ENCODE data around the gene ARHGAP11A.
A peak's percentile ranks its signal among the peaks of the same experiment; 100 is the strongest.
"Not testable (repeated sequence)": the region's sequence is repeated elsewhere in the genome, so short reads cannot be mapped to it uniquely, and the experiment has no call there.

The ARHGAP11A gene, protein sequence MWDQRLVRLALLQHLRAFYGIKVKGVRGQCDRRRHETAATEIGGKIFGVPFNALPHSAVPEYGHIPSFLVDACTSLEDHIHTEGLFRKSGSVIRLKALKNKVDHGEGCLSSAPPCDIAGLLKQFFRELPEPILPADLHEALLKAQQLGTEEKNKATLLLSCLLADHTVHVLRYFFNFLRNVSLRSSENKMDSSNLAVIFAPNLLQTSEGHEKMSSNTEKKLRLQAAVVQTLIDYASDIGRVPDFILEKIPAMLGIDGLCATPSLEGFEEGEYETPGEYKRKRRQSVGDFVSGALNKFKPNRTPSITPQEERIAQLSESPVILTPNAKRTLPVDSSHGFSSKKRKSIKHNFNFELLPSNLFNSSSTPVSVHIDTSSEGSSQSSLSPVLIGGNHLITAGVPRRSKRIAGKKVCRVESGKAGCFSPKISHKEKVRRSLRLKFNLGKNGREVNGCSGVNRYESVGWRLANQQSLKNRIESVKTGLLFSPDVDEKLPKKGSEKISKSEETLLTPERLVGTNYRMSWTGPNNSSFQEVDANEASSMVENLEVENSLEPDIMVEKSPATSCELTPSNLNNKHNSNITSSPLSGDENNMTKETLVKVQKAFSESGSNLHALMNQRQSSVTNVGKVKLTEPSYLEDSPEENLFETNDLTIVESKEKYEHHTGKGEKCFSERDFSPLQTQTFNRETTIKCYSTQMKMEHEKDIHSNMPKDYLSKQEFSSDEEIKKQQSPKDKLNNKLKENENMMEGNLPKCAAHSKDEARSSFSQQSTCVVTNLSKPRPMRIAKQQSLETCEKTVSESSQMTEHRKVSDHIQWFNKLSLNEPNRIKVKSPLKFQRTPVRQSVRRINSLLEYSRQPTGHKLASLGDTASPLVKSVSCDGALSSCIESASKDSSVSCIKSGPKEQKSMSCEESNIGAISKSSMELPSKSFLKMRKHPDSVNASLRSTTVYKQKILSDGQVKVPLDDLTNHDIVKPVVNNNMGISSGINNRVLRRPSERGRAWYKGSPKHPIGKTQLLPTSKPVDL

DNA sequence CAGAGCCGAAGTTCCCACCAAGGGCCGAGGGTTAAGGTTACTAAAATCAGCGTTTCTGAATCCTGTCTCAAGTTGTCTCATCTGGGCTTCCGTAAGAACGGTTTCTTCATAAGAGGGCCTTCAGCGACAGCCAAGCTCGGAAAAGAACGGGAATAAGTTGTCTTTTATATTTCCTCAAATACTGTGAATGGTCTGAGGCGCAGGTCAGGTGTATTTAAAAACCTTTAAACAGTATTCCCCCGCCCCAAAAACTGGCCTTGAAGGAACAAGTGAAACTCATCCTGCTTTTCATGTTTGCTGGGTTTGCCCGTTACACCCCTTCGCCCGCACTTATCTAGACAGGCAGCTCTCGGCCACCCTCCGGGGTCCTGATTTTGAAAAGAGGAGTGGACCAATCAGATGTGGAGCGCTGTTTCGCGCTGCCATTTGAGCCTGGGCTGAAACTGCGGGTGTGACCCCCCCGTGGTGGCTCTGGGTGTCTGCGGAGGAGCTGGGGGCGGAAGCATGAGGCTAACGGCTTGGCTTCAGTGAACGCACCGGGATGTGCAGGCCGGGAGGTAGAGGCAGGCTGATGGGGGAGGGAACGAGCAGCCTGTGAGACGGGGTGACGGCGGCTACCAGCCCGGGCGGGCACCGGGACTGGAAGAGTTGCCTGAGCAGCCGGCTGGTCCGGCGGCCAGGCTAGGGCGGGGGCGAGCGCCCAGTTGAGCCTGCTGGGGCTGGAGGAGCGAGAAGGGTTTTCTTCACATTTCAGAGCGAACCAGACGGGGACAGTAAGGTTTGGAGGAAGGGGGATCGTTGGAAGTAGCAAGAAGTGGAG lies at the start of gene ARHGAP11A:
ARHGAP11A (plus strand) TSS at position 454 of the 820 bp plus-strand sequence. CDS start 708 bp downstream, outside the sequence.
- peak; percentile 74 for DNase-seq (ENCODE audit: low read depth, low spot score)

DNA sequence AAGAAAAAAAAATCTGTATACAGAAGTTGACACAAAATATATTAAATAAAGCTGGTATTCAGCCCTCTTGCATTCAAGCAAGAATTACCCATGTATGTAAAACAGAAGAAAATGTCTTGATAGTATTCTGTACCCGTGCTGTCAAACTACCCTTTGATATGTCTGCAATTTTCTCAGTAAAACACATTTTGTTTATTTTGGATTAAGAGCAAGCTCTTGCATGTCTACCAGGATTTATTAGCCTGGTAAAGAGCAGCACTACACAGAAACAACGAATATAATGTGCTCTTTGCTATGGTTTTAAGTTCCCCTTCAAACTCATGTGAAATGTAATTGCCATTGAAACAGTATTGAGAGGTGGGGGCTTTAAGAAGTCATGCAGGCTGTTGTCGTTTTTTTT lies 46.3 kb upstream of the ARHGAP11A start:
- DNase-seq (ENCODE audit: low read depth, low spot score), result not testable (repeated sequence)

DNA sequence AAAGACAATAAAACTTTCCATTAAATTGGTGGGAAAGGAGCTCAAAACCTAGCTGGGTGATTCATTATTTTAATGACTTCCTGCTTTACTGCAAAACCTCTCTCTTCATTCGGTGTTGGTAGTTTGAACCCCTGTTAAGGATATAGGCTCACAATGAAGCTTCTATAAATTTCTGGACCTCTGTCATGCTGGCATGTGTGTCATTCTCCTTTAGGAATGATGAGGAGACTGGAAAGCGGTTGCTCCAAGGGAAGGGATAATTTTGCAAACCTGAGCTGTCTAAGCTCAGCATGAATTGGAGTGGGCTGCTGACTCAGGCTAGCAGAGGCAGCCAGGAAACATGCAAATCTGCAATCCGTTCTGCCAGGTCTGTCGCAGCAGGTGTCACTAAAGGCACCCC lies 36.8 kb upstream of the ARHGAP11A start:
- DNase-seq (ENCODE audit: low read depth, low spot score), result not testable (repeated sequence)

DNA sequence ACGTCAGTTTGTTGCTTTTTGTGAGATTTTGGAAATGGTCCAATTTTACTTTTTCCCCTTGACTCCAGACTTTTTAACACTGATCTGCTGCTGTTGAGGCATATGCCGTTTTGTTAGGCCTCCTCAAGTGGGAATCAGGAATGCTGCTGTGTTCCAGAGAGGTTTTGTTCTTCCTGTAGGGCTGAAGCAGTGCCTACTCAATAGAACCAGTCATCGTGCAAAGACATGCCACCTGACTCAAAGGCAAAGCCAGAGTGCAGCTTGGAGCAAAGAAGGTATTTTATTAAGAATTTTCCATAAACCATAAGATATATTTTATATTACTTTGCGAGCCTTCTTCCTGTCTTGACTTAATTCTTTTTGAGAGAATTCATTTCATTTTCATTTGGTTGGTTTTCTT lies 29.5 kb upstream of the ARHGAP11A start:
- not testable (repeated sequence) for DNase-seq (ENCODE audit: low read depth, low spot score)

DNA sequence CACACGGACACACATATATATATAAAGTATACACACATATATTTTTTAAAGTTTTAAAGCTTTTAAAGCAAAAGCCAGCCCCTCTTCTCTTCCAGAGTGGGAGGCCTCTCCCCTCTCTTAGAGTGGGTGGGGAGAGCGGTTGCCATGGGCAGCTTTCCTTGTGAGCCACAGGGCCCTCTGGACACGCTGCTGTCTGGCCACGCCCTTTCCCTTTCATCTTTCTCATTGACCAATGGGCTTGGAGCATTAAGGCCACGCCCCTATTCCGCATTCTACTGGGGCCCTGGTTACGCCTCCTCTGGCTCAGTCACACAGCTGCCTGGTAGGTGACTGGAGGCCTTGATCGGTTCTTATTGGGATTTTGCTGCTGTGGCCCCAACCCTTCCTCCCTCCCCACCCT lies 22.2 kb upstream of the ARHGAP11A start, which contains the start of gene GOLGA8N:
GOLGA8N (plus strand) TSS at position 306 of the 400 bp plus-strand sequence.
- not testable (repeated sequence) for DNase-seq (ENCODE audit: low read depth, low spot score)

DNA sequence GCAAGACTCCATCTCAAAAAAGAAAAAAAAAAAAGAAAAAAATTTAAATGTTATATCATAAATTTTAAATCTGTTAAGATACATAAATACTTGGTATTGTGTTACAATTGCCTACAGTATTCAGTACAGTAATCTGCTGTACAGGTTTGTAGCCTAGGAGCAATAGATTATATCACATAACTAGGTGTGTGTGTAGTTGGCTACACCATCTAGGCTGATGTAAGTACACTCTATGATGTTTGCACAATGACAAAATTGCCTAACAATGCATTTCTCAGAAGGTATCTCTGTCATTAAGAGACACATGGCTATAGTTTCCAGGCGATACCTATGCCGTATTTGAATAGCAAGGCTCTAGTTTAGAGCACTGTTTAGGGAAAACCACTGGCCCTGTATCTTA lies 5.8 kb upstream of the ARHGAP11A start:
- not testable (repeated sequence) for DNase-seq (ENCODE audit: low read depth, low spot score)

DNA sequence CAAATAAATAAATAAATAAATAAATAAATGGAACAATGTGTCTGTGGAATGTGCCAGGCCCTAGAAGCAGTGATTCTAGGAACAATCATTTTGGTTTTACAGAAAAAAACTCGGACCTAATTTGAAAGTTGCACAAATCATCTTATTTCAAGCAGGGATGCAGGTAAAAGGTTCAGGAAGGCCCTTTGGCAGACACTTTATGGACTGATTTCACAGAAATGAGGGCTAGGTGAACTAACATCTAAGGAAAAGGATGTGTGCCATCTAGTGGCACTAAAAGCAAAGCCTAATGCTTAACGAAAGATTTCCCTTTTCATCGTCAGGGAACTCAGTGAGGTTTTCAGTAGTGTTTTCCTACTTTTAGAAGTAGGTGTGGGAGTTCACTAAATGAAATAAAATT lies 4.6 kb upstream of the ARHGAP11A start:
- DNase-seq (ENCODE audit: low read depth, low spot score), result not testable (repeated sequence)

DNA sequence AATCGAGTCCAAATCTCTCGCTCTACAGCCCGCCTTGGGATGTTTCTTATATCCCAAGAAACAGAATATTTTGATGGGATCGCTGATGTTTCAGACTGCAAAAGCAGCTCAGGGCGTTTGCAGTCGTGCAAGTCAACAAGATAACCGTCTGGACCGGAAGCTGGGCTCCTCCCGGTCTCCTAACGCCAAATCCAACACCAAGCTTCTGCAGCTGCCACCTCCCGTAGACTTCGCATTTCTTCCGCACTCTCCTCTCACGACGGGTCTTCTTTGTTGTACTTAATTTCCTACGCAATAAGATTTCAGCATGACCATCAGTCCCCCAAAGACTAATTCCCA lies 623 bp upstream of the ARHGAP11A start:
- not testable (repeated sequence) for DNase-seq (ENCODE audit: low read depth, low spot score)

DNA sequence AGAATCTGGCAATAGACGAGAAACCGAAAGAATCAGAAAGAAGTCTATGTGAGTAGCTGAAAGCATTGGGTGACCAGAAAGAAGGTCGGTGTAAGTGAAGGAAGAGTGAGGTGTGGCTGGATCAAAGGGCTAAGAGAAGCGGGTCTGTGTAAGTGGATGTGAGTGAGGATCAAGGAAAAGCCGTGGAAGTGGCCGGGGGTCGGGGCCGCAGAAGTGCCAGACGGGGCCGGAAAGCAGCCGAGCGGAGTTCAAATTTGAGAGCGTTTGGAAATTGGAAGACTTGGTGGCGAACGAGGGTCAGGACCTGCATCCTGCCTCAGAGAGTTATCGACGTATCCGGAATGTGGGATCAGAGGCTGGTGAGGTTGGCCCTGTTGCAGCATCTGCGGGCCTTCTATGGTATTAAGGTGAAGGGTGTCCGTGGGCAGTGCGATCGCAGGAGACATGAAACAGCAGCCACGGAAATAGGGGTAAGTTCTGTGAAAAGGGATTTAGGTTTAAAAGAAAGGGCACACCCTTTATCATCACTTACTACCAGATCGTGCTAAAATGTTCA lies 645 bp downstream of the ARHGAP11A start:
- not testable (repeated sequence) for DNase-seq (ENCODE audit: low read depth, low spot score)

DNA sequence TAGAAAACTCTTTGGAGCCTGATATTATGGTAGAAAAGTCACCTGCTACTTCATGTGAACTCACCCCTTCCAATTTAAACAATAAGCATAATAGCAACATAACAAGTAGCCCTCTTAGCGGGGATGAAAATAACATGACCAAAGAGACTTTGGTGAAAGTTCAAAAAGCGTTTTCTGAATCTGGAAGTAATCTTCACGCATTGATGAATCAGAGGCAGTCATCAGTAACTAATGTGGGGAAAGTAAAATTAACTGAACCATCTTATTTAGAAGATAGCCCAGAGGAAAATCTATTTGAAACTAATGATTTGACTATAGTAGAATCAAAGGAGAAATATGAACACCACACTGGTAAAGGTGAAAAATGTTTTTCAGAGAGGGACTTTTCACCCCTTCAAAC lies 21.1 kb downstream of the ARHGAP11A start:
- no peak for DNase-seq (ENCODE audit: low read depth, low spot score)

DNA sequence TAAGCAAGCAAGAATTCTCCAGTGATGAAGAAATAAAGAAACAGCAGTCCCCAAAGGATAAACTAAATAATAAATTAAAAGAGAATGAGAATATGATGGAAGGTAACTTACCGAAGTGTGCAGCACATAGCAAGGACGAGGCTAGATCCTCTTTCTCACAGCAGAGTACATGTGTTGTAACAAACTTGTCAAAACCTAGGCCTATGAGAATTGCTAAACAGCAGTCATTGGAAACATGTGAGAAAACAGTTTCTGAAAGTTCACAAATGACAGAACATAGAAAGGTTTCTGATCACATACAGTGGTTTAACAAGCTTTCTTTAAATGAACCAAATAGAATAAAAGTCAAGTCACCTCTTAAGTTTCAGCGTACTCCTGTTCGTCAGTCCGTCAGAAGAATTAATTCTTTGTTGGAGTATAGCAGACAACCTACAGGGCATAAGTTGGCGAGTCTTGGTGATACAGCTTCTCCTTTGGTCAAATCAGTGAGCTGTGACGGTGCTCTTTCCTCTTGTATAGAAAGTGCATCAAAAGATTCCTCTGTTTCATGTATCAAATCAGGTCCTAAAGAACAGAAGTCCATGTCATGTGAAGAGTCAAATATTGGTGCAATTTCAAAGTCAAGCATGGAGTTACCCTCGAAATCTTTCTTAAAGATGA lies 21.7 kb downstream of the ARHGAP11A start:
- no peak for DNase-seq (ENCODE audit: low read depth, low spot score)

DNA sequence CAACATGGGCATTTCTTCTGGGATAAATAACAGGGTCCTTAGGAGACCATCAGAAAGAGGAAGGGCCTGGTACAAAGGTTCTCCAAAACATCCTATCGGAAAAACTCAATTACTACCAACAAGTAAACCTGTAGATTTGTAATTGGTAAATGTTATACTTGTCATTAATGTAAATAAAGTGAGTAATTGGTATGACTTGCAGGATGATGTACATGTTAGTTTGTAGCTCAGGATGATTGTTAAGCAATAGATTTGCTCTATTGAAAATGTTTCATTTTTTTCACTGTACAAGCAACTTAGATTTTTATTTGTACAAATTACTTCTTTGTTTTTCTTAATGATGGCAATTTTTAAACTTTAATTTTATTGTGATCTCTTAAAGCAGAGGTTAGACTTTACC lies 22.4 kb downstream of the ARHGAP11A start:
- DNase-seq (ENCODE audit: low read depth, low spot score), result no peak

DNA sequence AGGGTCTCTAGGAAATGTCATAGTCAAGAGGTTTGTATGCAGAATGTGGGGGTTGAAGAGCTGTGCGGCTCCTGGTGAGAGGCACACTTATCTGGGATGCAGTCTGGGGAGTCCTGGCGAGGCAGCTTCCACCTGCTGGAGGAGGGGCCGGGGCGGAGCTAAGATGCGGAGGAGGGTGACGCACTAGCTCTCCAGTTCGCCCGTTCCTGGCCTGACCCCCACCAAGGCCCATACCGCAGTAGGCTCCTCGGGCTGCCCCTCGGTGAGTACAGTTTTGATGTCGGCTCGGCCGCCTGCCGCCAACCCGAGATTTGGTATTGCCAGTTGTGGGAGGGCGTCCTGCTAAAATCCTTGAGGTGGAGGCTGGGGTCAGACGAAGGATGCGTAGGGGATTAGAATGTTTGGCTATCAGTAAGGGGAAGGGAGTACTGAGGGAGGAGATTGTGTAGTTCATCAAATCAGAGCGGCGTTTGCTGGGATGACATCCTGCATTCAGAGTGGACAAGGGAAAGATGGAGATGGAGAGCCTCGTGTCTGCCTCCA lies 26.3 kb downstream of the ARHGAP11A start, which contains the start of gene SCG5:
SCG5 (plus strand) TSS at position 194 of the 543 bp plus-strand sequence. CDS start 1,883 bp downstream, outside the sequence.
- no peak for DNase-seq (ENCODE audit: low read depth, low spot score)

DNA sequence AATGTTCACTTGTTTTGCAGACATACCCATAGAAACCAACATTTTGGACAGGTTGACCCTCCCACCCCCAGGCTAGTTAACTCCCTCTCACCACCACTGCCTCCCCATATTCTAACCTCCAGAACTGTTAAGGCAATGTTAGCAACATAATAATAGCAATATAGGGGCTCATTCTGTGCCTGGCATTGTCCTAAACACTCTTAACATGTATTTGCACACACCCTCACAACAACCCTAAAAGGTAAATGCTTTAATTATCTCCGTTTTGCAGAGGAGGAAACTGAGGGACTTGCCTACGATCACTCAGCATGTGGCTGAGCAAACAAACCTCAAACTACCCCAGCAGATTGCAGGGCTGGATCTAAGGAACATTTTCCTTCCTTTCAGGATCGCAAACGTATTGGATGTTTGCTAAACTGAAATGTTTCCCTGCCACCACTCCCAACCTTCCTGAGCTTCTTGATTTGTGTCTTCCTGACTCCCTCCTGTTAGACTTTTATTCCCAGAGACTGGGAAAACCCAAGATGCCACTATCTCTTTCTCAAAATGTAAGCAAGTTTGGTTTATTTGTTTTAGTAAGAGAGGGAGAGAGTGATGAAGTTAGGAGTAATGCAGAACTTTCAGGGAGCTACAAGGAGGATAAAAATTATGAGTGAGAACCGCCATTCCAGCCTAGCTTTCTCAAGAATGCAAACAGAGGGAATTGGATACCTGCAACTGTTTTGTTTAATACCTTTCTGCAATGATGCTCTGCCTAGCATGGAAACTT lies 27.5 kb downstream of the ARHGAP11A start:
- no peak for DNase-seq (ENCODE audit: low read depth, low spot score)

DNA sequence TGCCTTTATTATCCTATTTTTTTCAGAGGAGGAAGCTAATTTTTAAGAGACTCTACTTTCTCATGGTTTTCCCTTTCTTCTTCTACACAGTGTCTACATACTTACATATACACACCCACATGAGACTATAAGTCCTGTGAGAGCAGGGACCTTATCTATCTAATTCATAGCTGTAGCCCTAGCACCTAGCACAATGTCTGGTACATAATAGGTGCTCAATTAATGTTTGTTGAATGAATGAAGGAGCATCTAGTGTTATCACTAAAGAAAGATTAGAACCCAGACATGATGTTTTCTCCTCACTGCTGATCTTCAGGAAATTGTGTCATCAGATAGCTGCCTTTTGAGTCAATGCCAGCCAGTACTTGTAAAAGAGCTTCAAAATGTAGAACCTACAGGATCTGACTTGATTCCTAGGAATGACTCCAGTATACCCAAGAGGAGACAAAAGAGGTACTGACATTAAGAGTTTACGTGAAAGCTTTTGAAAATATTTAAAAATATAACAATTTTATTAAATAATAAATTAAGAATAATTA lies 28.7 kb downstream of the ARHGAP11A start:
- DNase-seq (ENCODE audit: low read depth, low spot score), result no peak

DNA sequence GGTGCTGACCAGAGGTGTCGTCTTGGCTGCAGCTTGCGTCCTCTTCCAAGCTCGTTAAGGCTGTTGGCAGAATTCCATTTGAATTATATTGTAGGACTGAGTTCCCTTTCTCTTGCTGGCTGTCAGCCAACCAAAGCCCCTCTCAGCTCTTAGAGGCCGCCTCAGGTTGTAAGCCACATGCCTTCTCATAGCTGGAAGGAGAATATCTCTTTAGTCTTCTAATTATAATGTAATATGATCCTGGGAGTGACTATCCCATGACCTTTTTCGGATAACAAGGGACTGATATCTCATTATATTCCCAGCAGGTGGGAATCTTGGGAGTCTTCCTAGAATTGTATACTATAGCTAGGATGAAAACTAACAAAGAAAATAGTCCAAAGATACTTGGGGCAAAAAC lies 31.0 kb downstream of the ARHGAP11A start:
- DNase-seq (ENCODE audit: low read depth, low spot score), result no peak

DNA sequence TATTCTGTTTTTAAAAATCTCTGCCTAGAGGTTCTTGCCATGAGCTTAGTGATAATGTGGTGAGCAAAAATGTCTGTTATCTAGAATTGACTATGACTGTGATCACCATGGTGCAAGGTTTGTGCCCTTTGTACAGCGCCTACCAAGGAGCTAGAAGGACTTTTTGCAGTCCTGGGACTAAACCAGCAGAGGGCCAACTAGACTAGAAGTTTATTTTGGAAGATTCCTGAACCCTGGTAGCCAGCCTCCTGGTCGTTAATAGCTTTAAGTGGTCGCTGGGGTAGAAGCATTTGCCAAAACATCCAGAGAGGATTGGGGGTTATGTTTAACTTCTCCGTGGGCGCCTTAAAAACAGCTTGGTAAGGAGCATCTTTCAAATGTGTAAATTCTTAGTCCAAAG lies 34.0 kb downstream of the ARHGAP11A start:
- DNase-seq (ENCODE audit: low read depth, low spot score), result no peak

DNA sequence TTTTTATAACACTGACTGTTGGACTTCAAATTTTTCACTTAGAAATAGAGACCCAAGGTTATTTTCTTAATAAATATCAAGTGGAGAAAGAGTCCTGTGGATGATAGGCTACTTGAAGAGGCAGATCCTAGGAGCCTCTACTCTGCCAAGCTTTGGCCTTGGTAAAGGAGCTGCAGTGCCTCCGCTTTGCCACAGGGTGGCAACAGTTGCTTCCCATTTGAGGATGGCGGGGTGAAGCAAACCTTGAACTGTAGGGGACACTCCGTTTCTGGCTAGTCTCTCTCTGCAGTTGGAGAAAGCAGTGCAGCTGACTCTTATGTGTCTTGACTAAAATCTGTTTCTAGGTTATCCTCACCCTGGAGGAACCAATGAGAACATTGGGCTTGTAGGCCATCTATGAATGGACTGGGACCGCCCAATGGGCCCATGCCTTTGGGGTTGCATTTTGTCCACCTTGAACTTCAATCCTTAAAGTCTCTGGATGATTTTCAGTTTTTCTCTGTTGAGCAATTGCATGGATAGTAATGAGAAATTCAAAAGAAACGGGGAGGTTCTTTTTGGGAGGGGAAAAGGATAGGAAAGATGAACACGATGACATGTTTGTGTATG lies 36.0 kb downstream of the ARHGAP11A start:
- no peak for DNase-seq (ENCODE audit: low read depth, low spot score)

DNA sequence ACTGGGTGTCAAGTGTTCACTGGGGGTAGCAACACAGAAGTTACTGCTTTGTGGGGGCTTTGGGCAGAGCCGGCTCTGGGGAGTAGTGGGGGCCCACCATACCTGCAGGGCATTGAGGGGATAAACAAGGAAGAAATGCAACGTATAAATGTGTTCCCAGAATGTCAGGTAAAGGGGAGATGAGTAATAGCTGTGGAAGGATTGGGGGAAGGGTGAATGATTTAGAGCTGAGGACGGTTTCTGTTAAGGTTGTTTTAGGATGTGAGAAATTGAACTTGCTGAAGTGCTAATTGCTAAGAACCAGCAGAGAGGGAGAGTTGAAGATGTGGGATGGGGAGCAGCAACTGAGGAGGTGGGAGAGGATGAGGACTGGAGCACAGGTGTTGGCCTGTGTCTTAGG lies 36.9 kb downstream of the ARHGAP11A start:
- no peak for DNase-seq (ENCODE audit: low read depth, low spot score)

Data from smooth muscle cell of the brain vasculature (primary cell).